ENCODE measurements around the gene VWC2L. TPM values are rescaled to one million over a fixed set of nuclear protein-coding genes. Genes with fewer than 3 reads are reported as not detected.

The VWC2L gene
- total and polyA plus RNA-seq, 2 of the 4 experiments (the other 2 are of a cell fraction) = not detected

- H3K14ac ChIP-seq (replicated peaks; ENCODE audit: low read depth, low read length) = no peak overlapping the region
- peaks cover 2% of the 10 kb centered on the region; the same call in 1 of the 2 replicates for H3K9me3 ChIP-seq (ENCODE audit: control insufficient read depth, insufficient read depth, low read length)
- no peak overlapping the region for H3K18ac ChIP-seq (ENCODE audit: low read depth, low read length)
- no peak overlapping the region for H2BK120ac ChIP-seq (ENCODE audit: low read depth, low read length)
- no peak for ATAC-seq (ENCODE audit: low read depth)
- BruUV-seq (replicated peaks) = no TSS peak
- H3K27me3 ChIP-seq (ENCODE audit: control insufficient read depth, insufficient read depth, low read length) = no peaks in the 10 kb centered on the region
- no peak overlapping the region for H2AK5ac ChIP-seq (ENCODE audit: low read depth, low read length)
- no CpG with 5 or more reads among the region's 3 CpGs for WGBS, 2 experiments (ENCODE audit: extremely low coverage in 2 of 2, insufficient read length in 1 of 2)
- no peak overlapping the region for H3K4me2 ChIP-seq (ENCODE audit: low read depth, low read length)
- H4K5ac ChIP-seq (ENCODE audit: low read depth, low read length) = no peak overlapping the region
- no peaks in the 10 kb centered on the region for H3K79me1 ChIP-seq (ENCODE audit: low read depth in 1 of 2, low read length in 2 of 2)
- in situ Hi-C loops (cut with MboI; ENCODE audit: low sequenced_read_pairs) (no loop called here), dilution Hi-C loops (cut with HindIII; ENCODE audit: low sequenced_read_pairs, unreplicated experiment) (no loop called here), intact Hi-C loops (cut with micrococcal nuclease) (no loop called here)
- H3K9me1 ChIP-seq (ENCODE audit: insufficient read depth, low read length) = no peaks in the 10 kb centered on the region
- no peak for TF ChIP-seq BHLHE40 (IDR thresholded peaks at IDR 0.05; ENCODE audit: low read depth, low read length)
- TF ChIP-seq NFE2L2 (IDR thresholded peaks at IDR 0.05; ENCODE audit: low read depth, low read length) = no peak
- no peak for TF ChIP-seq RAD21 (IDR thresholded peaks at IDR 0.05; ENCODE audit: low read length)
- no peak for TF ChIP-seq CTCF (conservative IDR thresholded peaks at IDR 0.05; ENCODE audit: low read depth, low read length)
- TF ChIP-seq MAZ (IDR thresholded peaks at IDR 0.05; ENCODE audit: borderline replicate concordance, low read depth, low read length) = no peak
- TF ChIP-seq SMC3 (IDR thresholded peaks at IDR 0.05; ENCODE audit: low read depth, low read length) = no peak
- no peak for TF ChIP-seq MAFK (IDR thresholded peaks at IDR 0.05; ENCODE audit: low read depth, low read length)
- TF ChIP-seq MXI1 (IDR thresholded peaks at IDR 0.05; ENCODE audit: borderline replicate concordance, low read depth, low read length) = no peak
- ChIA-PET POLR2A (ENCODE audit: unreplicated experiment) (no interaction called here), CTCF (interaction anchor here (1.5 kb wide), 1 partner anchor 11 kb away, joined by 3 read pairs; no protein-coding TSS in a partner anchor)
- H2AFZ ChIP-seq (replicated peaks; ENCODE audit: low read length, poor library complexity) = no peak overlapping the region
- H3K9ac ChIP-seq (ENCODE audit: low read depth, low read length) = no peak overlapping the region
- H3K4ac ChIP-seq (ENCODE audit: low read depth, low read length) = no peak overlapping the region
- DNase-seq = no peak
- H3K4me3 ChIP-seq (ENCODE audit: insufficient read depth, low read depth, low read length) = no peak overlapping the region
- no peak overlapping the region for H2AK9ac ChIP-seq (replicated peaks; ENCODE audit: low read depth, low read length, poor library complexity)
- no peak overlapping the region for H4K8ac ChIP-seq (ENCODE audit: low read depth in 2 of 2, low read length in 2 of 2)
- H3K36me3 ChIP-seq (ENCODE audit: control insufficient read depth, insufficient read depth, low read length) = no peaks in the 10 kb centered on the region
- H2BK15ac ChIP-seq (ENCODE audit: low read depth, low read length) = no peak overlapping the region
- H4K91ac ChIP-seq (ENCODE audit: insufficient read depth, low read depth, low read length) = no peak overlapping the region
- no peak overlapping the region for H2BK20ac ChIP-seq (ENCODE audit: low read depth, low read length)
- H4K20me1 ChIP-seq (ENCODE audit: insufficient read depth, low read length) = no peaks in the 10 kb centered on the region
- H3K4me1 ChIP-seq (ENCODE audit: control insufficient read depth, insufficient read depth, low read length) = no peaks in the 10 kb centered on the region
- H2BK5ac ChIP-seq (ENCODE audit: low read depth, low read length, poor library complexity, severe bottlenecking) = no peak overlapping the region
- H3K23ac ChIP-seq (ENCODE audit: low read depth, low read length) = no peak overlapping the region
- no peak overlapping the region for H3K56ac ChIP-seq (ENCODE audit: extremely low read depth, insufficient read depth, low read length)
- no peak overlapping the region for H3K27ac ChIP-seq (ENCODE audit: insufficient read depth, low read length)
Observed at GRCh38 chr2:214492152-214492551, 81.3 kb downstream of the VWC2L start.

All from IMR-90 (cell line).